ENCODE measurements around the gene GP9.
"Not testable (repeated sequence)": the region's sequence is repeated elsewhere in the genome, so short reads cannot be mapped to it uniquely, and the experiment has no call there.

The GP9 gene

GRCh38 chr3:129085165-129085715, 24.7 kb downstream of the GP9 start:
- Histone ChIP-seq H3K27ac (ENCODE audit: low read depth, low read length, poor library complexity, severe bottlenecking) (no peak overlapping the region), H3K27me3 (ENCODE audit: insufficient read depth, low read length) (no peaks in the 10 kb centered on the region), H3K4me2 (ENCODE audit: low read length) (no peak overlapping the region), H3F3A (ENCODE audit: insufficient read depth, low read length) (no peaks in the 10 kb centered on the region), H3K79me2 (ENCODE audit: insufficient read depth, low read length) (no peaks in the 10 kb centered on the region), H3K4me3 (ENCODE audit: low read depth, low read length, poor library complexity, severe bottlenecking) (no peak overlapping the region), H3K9ac (ENCODE audit: low read length) (no peak overlapping the region), H3K36me3 (ENCODE audit: insufficient read depth, low read length) (no peaks in the 10 kb centered on the region), H4K20me1 (ENCODE audit: insufficient read depth, low read length) (no peaks in the 10 kb centered on the region), H2AFZ (ENCODE audit: low read length) (no peak overlapping the region), H3K9me2 (ENCODE audit: low read depth, low read length) (no peaks in the 10 kb centered on the region), H3K9me3 (ENCODE audit: low read length) (no peaks in the 10 kb centered on the region), H3K4me1 (ENCODE audit: insufficient read depth, low read length, severe bottlenecking) (no peaks in the 10 kb centered on the region)
- TF ChIP-seq, protein P1, sequence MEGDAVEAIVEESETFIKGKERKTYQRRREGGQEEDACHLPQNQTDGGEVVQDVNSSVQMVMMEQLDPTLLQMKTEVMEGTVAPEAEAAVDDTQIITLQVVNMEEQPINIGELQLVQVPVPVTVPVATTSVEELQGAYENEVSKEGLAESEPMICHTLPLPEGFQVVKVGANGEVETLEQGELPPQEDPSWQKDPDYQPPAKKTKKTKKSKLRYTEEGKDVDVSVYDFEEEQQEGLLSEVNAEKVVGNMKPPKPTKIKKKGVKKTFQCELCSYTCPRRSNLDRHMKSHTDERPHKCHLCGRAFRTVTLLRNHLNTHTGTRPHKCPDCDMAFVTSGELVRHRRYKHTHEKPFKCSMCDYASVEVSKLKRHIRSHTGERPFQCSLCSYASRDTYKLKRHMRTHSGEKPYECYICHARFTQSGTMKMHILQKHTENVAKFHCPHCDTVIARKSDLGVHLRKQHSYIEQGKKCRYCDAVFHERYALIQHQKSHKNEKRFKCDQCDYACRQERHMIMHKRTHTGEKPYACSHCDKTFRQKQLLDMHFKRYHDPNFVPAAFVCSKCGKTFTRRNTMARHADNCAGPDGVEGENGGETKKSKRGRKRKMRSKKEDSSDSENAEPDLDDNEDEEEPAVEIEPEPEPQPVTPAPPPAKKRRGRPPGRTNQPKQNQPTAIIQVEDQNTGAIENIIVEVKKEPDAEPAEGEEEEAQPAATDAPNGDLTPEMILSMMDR (IDR thresholded peaks at IDR 0.05; ENCODE audit: low read length), result no peak

- H3K9me2 ChIP-seq (ENCODE audit: low read depth, low read length), result no peaks in the 10 kb centered on the region
- H3K4me3 ChIP-seq (ENCODE audit: low read depth, low read length, poor library complexity, severe bottlenecking), result no peak overlapping the region
- no peak overlapping the region for H3K4me2 ChIP-seq (ENCODE audit: low read length)
- no peaks in the 10 kb centered on the region for H4K20me1 ChIP-seq (ENCODE audit: insufficient read depth, low read length)
- H3K9ac ChIP-seq (ENCODE audit: low read length), result no peak overlapping the region
- TF ChIP-seq EZH2 (IDR thresholded peaks at IDR 0.05; ENCODE audit: borderline replicate concordance, low read length), result no peak
- TF ChIP-seq, protein P1 (IDR thresholded peaks at IDR 0.05; ENCODE audit: low read length), result no peak
- no peaks in the 10 kb centered on the region for H3K36me3 ChIP-seq (ENCODE audit: insufficient read depth, low read length)
- no peak overlapping the region for H2AFZ ChIP-seq (ENCODE audit: low read length)
- no peak overlapping the region for H3K27ac ChIP-seq (ENCODE audit: low read depth, low read length, poor library complexity, severe bottlenecking)
- no peaks in the 10 kb centered on the region for H3K79me2 ChIP-seq (ENCODE audit: insufficient read depth, low read length)
- H3K9me3 ChIP-seq (ENCODE audit: low read length), result no peaks in the 10 kb centered on the region
- no peaks in the 10 kb centered on the region for H3F3A ChIP-seq (ENCODE audit: insufficient read depth, low read length)
- no peaks in the 10 kb centered on the region for H3K4me1 ChIP-seq (ENCODE audit: insufficient read depth, low read length, severe bottlenecking)
- H3K27me3 ChIP-seq (ENCODE audit: insufficient read depth, low read length), result no peaks in the 10 kb centered on the region
These were observed 25.2 kb downstream of the GP9 start for GRCh38 chr3:129085818-129086217.

DNA sequence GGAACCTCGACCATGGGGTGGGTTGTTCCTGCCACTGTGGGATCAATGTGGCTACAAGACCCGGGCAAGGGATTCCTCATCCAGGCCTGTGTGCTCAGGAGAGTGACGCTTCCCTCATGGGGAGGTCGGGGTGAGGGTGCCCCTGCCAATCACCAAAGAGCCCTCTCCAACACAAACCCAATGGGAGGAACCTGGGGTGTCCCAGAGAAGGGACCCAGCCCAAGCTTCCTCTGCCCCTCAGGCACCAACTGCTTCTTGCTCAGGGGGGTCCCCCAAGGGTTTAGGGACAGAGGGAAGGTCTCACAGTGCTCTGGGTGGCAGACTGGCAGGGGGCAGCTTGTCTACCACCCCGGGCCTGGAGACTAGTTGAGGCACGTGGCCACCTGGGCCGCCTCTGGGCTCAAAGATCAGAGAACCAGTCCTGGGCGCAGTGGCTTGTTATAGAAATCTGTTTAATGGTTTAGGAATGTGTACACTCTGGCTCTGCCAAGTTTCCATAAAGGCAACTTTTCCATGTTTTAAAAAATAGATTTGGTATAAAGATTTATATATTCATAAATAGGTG, 26.6 kb downstream of the GP9 start:
- Histone ChIP-seq H2AFZ (ENCODE audit: low read length) (no peak overlapping the region), H3K4me1 (ENCODE audit: insufficient read depth, low read length, severe bottlenecking) (no peaks in the 10 kb centered on the region), H3K36me3 (ENCODE audit: insufficient read depth, low read length) (peaks cover 9% of the 10 kb centered on the region; the same call in 1 of the 2 replicates), H3F3A (ENCODE audit: insufficient read depth, low read length) (no peaks in the 10 kb centered on the region), H3K27ac (ENCODE audit: low read depth, low read length, poor library complexity, severe bottlenecking) (no peak overlapping the region), H3K9me3 (ENCODE audit: low read length) (no peaks in the 10 kb centered on the region), H4K20me1 (ENCODE audit: insufficient read depth, low read length) (no peaks in the 10 kb centered on the region), H3K4me3 (ENCODE audit: low read depth, low read length, poor library complexity, severe bottlenecking) (no peak overlapping the region), H3K9ac (ENCODE audit: low read length) (no peak overlapping the region), H3K9me2 (ENCODE audit: low read depth, low read length) (no peaks in the 10 kb centered on the region), H3K4me2 (ENCODE audit: low read length) (no peak overlapping the region), H3K79me2 (ENCODE audit: insufficient read depth, low read length) (no peaks in the 10 kb centered on the region), H3K27me3 (ENCODE audit: insufficient read depth, low read length) (no peaks in the 10 kb centered on the region)
- TF ChIP-seq, protein P1 (IDR thresholded peaks at IDR 0.05; ENCODE audit: low read length), result no peak
- no peak for TF ChIP-seq EZH2 (IDR thresholded peaks at IDR 0.05; ENCODE audit: borderline replicate concordance, low read length)

GRCh38 chr3:129087904-129088303, 27.3 kb downstream of the GP9 start:
- not testable (repeated sequence) for H3K9me2 ChIP-seq (ENCODE audit: low read depth, low read length); H4K20me1 ChIP-seq (ENCODE audit: insufficient read depth, low read length); H2AFZ ChIP-seq (ENCODE audit: low read length); H3K79me2 ChIP-seq (ENCODE audit: insufficient read depth, low read length); H3F3A ChIP-seq (ENCODE audit: insufficient read depth, low read length); H3K9ac ChIP-seq (ENCODE audit: low read length); H3K9me3 ChIP-seq (ENCODE audit: low read length); H3K4me2 ChIP-seq (ENCODE audit: low read length); H3K27me3 ChIP-seq (ENCODE audit: insufficient read depth, low read length); H3K4me1 ChIP-seq (ENCODE audit: insufficient read depth, low read length, severe bottlenecking); H3K4me3 ChIP-seq (ENCODE audit: low read depth, low read length, poor library complexity, severe bottlenecking); H3K27ac ChIP-seq (ENCODE audit: low read depth, low read length, poor library complexity, severe bottlenecking)
- peaks cover 10% of the 10 kb centered on the region; the same call in 1 of the 2 replicates for H3K36me3 ChIP-seq (ENCODE audit: insufficient read depth, low read length)

- H3K9me2 ChIP-seq (ENCODE audit: low read depth, low read length); H3K4me2 ChIP-seq (ENCODE audit: low read length): not testable (repeated sequence)
These were observed 27.7 kb downstream of the GP9 start for GRCh38 chr3:129088312-129088711.

More at GRCh38 chr3:129088312-129088711, 27.7 kb downstream of the GP9 start:
- H3F3A ChIP-seq (ENCODE audit: insufficient read depth, low read length); H3K27me3 ChIP-seq (ENCODE audit: insufficient read depth, low read length); H3K9ac ChIP-seq (ENCODE audit: low read length); H3K4me3 ChIP-seq (ENCODE audit: low read depth, low read length, poor library complexity, severe bottlenecking); H3K9me3 ChIP-seq (ENCODE audit: low read length); H3K4me1 ChIP-seq (ENCODE audit: insufficient read depth, low read length, severe bottlenecking); H3K27ac ChIP-seq (ENCODE audit: low read depth, low read length, poor library complexity, severe bottlenecking); H3K79me2 ChIP-seq (ENCODE audit: insufficient read depth, low read length); H2AFZ ChIP-seq (ENCODE audit: low read length); H4K20me1 ChIP-seq (ENCODE audit: insufficient read depth, low read length): not testable (repeated sequence)
- peaks cover 11% of the 10 kb centered on the region; the same call in 1 of the 2 replicates for H3K36me3 ChIP-seq (ENCODE audit: insufficient read depth, low read length)

All from OCI-LY1 (cell line).